ENCODE measurements around the gene IQSEC1. TPM values are rescaled to one million over a fixed set of nuclear protein-coding genes. Genes with fewer than 3 reads are reported as not detected.

Gene IQSEC1
- total and polyA plus RNA-seq, 2 donors (not counting 3 experiments of a cell fraction or from before 2014, with no cell fraction given) = 5.2 to 18.0 TPM

DNA sequence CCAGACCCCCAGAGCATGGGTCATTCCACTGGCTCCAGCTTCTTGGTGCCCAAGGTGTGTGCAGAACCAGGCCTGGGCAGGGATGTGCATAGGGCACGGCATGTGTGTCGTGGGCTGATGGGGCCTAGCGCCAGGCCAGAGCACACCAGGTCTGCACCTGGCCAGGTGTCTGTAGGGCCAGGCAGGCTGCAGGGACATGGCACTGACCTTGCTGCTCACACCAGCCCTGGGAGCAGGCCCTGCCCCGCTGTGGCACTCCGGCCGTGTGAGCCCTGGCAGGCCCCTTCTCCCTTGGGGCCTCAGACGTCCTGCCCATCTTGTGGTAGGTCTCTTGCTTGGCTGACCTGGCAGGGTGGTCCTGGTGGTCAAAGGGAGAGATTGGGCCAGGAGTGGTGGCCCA is 147.6 kb downstream of the IQSEC1 start:
- H2AFZ ChIP-seq (ENCODE audit: low read depth, low read length) = no peak overlapping the region
- no peaks in the 10 kb centered on the region for H3K9me3 ChIP-seq (replicated peaks; ENCODE audit: control insufficient read depth, insufficient read depth, low read length)
- no peak overlapping the region for H3K27ac ChIP-seq (ENCODE audit: insufficient read depth, low read depth, low read length)
- DNase-seq (ENCODE audit: low read depth, low spot score) = no peak
- BruUV-seq (replicated peaks) = no TSS peak
- peaks cover 0 to 11% of the 10 kb centered on the region in 2 experiments for H3K36me3 ChIP-seq (ENCODE audit: control insufficient read depth in 2 of 2, extremely low read depth in 1 of 2, insufficient read depth in 2 of 2, low read length in 2 of 2)
- H3K79me2 ChIP-seq (ENCODE audit: control insufficient read depth, insufficient read depth, low read length) = no peaks in the 10 kb centered on the region
- no peaks in the 10 kb centered on the region for H3K27me3 ChIP-seq (ENCODE audit: control insufficient read depth in 2 of 2, insufficient read depth in 2 of 2, low read length in 2 of 2)
- CTCF ChIA-PET = no interaction called here
- H3K9ac ChIP-seq (replicated peaks; ENCODE audit: extremely low read depth, insufficient read depth, low read length) = no peak overlapping the region
- H3K4me2 ChIP-seq (ENCODE audit: insufficient read depth, low read length) = no peak overlapping the region
- POLR2A ChIA-PET = no interaction called here
- no peak for FAIRE-seq
- H3K4me1 ChIP-seq (ENCODE audit: control insufficient read depth, extremely low read depth, insufficient read depth, low read length) = peaks cover 17% of the 10 kb centered on the region
- dilution Hi-C loops (cut with MboI; ENCODE audit: extremely low pct_ligation_motif_present, low sequenced_read_pairs) (no loop called here), intact Hi-C loops (cut with micrococcal nuclease) (no loop called here)
- TF ChIP-seq EZH2 (IDR thresholded peaks at IDR 0.05; ENCODE audit: borderline replicate concordance, low read depth, low read length, severe bottlenecking) = no peak
- no peak for TF ChIP-seq JUN (IDR thresholded peaks at IDR 0.05; ENCODE audit: borderline replicate concordance, insufficient read depth, insufficient read length, low read depth)
- TF ChIP-seq FOS (IDR thresholded peaks at IDR 0.05; ENCODE audit: borderline replicate concordance, insufficient read depth, low read length) = no peak
- TF ChIP-seq, protein P1, sequence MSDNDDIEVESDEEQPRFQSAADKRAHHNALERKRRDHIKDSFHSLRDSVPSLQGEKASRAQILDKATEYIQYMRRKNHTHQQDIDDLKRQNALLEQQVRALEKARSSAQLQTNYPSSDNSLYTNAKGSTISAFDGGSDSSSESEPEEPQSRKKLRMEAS (IDR thresholded peaks at IDR 0.05; ENCODE audit: insufficient read depth, insufficient read length) = no peak
- no peak for TF ChIP-seq MYC (IDR thresholded peaks at IDR 0.05; ENCODE audit: low read depth, low read length)
- no peak for TF ChIP-seq POLR2AphosphoS5 (IDR thresholded peaks at IDR 0.05; ENCODE audit: insufficient read depth, low read depth, low read length)
- TF ChIP-seq GATA2 (IDR thresholded peaks at IDR 0.05; ENCODE audit: insufficient read depth, insufficient read length, low read depth, low read length) = no peak
- TF ChIP-seq, protein P2, sequence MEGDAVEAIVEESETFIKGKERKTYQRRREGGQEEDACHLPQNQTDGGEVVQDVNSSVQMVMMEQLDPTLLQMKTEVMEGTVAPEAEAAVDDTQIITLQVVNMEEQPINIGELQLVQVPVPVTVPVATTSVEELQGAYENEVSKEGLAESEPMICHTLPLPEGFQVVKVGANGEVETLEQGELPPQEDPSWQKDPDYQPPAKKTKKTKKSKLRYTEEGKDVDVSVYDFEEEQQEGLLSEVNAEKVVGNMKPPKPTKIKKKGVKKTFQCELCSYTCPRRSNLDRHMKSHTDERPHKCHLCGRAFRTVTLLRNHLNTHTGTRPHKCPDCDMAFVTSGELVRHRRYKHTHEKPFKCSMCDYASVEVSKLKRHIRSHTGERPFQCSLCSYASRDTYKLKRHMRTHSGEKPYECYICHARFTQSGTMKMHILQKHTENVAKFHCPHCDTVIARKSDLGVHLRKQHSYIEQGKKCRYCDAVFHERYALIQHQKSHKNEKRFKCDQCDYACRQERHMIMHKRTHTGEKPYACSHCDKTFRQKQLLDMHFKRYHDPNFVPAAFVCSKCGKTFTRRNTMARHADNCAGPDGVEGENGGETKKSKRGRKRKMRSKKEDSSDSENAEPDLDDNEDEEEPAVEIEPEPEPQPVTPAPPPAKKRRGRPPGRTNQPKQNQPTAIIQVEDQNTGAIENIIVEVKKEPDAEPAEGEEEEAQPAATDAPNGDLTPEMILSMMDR (IDR thresholded peaks at IDR 0.05; ENCODE audit: extremely low read depth in 1 of 2, insufficient read depth in 1 of 2, low read depth in 1 of 2, low read length in 2 of 2) = no peak
- TF ChIP-seq POLR2A (IDR thresholded peaks at IDR 0.05; ENCODE audit: low read depth, low read length) = no peak
- H3K9me1 ChIP-seq (replicated peaks; ENCODE audit: control insufficient read depth, extremely low read depth, insufficient read depth, low read length) = no peaks in the 10 kb centered on the region
- H3K4me3 ChIP-seq (replicated peaks in 1 of 3; ENCODE audit: insufficient read depth in 1 of 3, low read depth in 1 of 3, low read length in 3 of 3) = no peak overlapping the region
- no peaks in the 10 kb centered on the region for H4K20me1 ChIP-seq (replicated peaks; ENCODE audit: control insufficient read depth, extremely low read depth, insufficient read depth, low read length)
